Ishikawa (cell line): ENCODE measurements around the gene TRIM33.

Source experiments
- CEBPB ChIP-seq: IDR thresholded peaks from 2 replicates; pipeline ENCODE4 v1.6.1; 2012
- EP300 ChIP-seq: IDR thresholded peaks from 2 replicates; pipeline ENCODE4 v1.6.1; 2012; ENCODE audit warnings: borderline replicate concordance
- FOXM1 ChIP-seq: IDR thresholded peaks from 2 replicates; pipeline ENCODE4 v1.6.1; 2012; ENCODE audit warnings: low read depth, borderline replicate concordance
- NFIC ChIP-seq: IDR thresholded peaks from 2 replicates; pipeline ENCODE4 v1.6.1; 2012
- RAD21 ChIP-seq: IDR thresholded peaks from 2 replicates; pipeline ENCODE4 v1.6.1; 2012; ENCODE audit warnings: low read depth
- TAF1 ChIP-seq: IDR thresholded peaks from 2 replicates; pipeline ENCODE4 v1.6.1; 2012; ENCODE audit warnings: low read depth, mild to moderate bottlenecking
- TF ChIP-seq, protein P1 (sequence below): IDR thresholded peaks from 2 replicates; pipeline ENCODE4 v1.6.1; 2012
- TF ChIP-seq, protein P2 (sequence below): IDR thresholded peaks from 2 replicates; pipeline ENCODE4 v1.6.1; 2012; ENCODE audit warnings: low read depth, mild to moderate bottlenecking
- TF ChIP-seq, protein P3 (sequence below): IDR thresholded peaks from 2 replicates; pipeline ENCODE4 v1.6.1; 2012

DNA sequence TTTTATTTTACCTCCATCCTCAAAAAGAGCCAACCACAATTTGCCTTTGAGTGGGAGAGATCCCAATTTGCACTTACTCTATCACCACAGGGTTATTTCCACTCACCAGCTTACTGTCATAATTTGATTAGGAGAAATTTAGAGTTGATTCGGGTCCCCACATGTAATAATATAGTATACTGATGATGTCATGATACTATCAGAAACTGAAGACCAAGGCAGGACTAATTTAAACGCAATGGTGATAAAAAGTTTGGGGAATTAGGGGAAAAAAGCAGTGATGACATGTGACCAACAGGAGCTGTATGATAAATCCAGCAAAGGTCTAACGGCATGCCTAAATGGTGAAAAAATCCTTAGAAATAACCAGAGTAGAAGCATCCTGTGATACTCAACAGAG, 54.4 kb downstream of the TRIM33 start:
- no peak for TF ChIP-seq CEBPB
- TF ChIP-seq FOXM1 = no peak
- TF ChIP-seq, protein P1, sequence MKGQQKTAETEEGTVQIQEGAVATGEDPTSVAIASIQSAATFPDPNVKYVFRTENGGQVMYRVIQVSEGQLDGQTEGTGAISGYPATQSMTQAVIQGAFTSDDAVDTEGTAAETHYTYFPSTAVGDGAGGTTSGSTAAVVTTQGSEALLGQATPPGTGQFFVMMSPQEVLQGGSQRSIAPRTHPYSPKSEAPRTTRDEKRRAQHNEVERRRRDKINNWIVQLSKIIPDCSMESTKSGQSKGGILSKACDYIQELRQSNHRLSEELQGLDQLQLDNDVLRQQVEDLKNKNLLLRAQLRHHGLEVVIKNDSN = no peak
- no peak for TF ChIP-seq NFIC
- TF ChIP-seq, protein P2, sequence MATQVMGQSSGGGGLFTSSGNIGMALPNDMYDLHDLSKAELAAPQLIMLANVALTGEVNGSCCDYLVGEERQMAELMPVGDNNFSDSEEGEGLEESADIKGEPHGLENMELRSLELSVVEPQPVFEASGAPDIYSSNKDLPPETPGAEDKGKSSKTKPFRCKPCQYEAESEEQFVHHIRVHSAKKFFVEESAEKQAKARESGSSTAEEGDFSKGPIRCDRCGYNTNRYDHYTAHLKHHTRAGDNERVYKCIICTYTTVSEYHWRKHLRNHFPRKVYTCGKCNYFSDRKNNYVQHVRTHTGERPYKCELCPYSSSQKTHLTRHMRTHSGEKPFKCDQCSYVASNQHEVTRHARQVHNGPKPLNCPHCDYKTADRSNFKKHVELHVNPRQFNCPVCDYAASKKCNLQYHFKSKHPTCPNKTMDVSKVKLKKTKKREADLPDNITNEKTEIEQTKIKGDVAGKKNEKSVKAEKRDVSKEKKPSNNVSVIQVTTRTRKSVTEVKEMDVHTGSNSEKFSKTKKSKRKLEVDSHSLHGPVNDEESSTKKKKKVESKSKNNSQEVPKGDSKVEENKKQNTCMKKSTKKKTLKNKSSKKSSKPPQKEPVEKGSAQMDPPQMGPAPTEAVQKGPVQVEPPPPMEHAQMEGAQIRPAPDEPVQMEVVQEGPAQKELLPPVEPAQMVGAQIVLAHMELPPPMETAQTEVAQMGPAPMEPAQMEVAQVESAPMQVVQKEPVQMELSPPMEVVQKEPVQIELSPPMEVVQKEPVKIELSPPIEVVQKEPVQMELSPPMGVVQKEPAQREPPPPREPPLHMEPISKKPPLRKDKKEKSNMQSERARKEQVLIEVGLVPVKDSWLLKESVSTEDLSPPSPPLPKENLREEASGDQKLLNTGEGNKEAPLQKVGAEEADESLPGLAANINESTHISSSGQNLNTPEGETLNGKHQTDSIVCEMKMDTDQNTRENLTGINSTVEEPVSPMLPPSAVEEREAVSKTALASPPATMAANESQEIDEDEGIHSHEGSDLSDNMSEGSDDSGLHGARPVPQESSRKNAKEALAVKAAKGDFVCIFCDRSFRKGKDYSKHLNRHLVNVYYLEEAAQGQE = no peak
- TF ChIP-seq, protein P3, sequence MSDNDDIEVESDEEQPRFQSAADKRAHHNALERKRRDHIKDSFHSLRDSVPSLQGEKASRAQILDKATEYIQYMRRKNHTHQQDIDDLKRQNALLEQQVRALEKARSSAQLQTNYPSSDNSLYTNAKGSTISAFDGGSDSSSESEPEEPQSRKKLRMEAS = no peak
- TF ChIP-seq RAD21 = no peak
- no peak for TF ChIP-seq EP300
- TF ChIP-seq TAF1 = no peak
